ENCODE results near the gene CPTP.

The CPTP gene

DNA sequence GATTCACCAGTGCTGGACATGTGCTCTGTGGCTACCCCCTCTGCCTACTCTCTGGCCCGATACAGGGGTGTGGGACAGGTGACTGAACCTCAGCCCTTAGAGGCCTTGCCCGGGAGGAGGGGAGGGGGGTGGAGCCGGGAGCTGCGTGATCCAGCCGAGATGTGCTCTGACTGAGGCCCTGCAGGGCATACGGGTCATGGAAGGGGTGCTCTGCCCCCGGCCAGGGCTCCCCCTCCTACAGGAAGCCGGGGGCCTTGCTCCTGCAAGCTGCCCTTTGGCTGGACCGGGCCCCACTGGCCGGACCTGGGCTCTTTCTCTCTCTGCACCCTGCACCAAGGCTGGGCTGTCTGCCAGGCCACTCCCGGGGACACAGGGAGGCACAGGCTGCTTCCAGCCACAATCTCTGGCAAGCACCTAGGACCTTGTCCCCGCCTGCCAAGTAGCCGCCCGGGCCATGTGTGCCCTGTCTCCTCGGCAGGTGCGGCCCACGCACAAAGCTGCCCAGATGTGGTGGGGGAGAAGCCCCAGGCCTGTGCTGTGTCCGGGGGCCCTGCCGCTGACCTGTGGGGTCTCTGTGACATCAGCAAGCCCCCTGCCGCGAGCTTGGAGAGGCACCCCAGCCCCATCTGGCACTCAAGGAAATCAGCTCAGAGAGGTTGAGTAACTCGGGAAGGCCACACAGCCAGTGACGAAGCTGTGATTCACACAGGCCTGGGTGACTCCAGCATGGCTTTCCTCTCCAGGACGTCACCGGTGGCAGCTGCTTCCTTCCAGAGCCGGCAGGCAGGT lies 42.9 kb upstream of the CPTP start:
- Histone ChIP-seq H3F3A (ENCODE audit: low read depth) (no peaks in the 10 kb centered on the region), H3K27me3 (ENCODE audit: insufficient read depth, low read length, poor library complexity, severe bottlenecking) (no peaks in the 10 kb centered on the region), H4K20me1 (ENCODE audit: insufficient read depth, low read length, poor library complexity, severe bottlenecking) (no peaks in the 10 kb centered on the region), H3K4me3 (ENCODE audit: low read length, poor library complexity, severe bottlenecking) (no peak overlapping the region), H2AFZ (ENCODE audit: low read length) (no peak overlapping the region), H3K79me2 (ENCODE audit: insufficient read depth, low read length) (no peaks in the 10 kb centered on the region), H3K4me1 (ENCODE audit: insufficient read depth, low read length, poor library complexity, severe bottlenecking) (no peaks in the 10 kb centered on the region), H3K9ac (ENCODE audit: low read depth, low read length, poor library complexity, severe bottlenecking) (no peak overlapping the region), H3K9me3 (ENCODE audit: insufficient read depth, low read depth, low read length) (no peaks in the 10 kb centered on the region), H3K9me2 (replicated peaks; ENCODE audit: low read depth, low read length) (no peaks in the 10 kb centered on the region), H3K4me2 (ENCODE audit: low read depth, low read length, poor library complexity, severe bottlenecking) (no peak overlapping the region), H3K36me3 (ENCODE audit: insufficient read depth, low read length) (no peaks in the 10 kb centered on the region)
- TF ChIP-seq EZH2phosphoT487 (IDR thresholded peaks at IDR 0.05; ENCODE audit: borderline replicate concordance), result no peak

GRCh38 chr1:1282998-1283397 lies 41.6 kb upstream of the CPTP start:
- Histone ChIP-seq H3K9ac (ENCODE audit: low read depth, low read length, poor library complexity, severe bottlenecking) (no peak overlapping the region), H2AFZ (ENCODE audit: low read length) (no peak overlapping the region), H3K9me3 (ENCODE audit: insufficient read depth, low read depth, low read length) (no peaks in the 10 kb centered on the region), H3K4me1 (ENCODE audit: insufficient read depth, low read length, poor library complexity, severe bottlenecking) (no peaks in the 10 kb centered on the region), H3K9me2 (replicated peaks; ENCODE audit: low read depth, low read length) (no peaks in the 10 kb centered on the region), H3F3A (ENCODE audit: low read depth) (no peaks in the 10 kb centered on the region), H3K36me3 (ENCODE audit: insufficient read depth, low read length) (no peaks in the 10 kb centered on the region), H3K4me2 (ENCODE audit: low read depth, low read length, poor library complexity, severe bottlenecking) (no peak overlapping the region), H3K27me3 (ENCODE audit: insufficient read depth, low read length, poor library complexity, severe bottlenecking) (no peaks in the 10 kb centered on the region), H4K20me1 (ENCODE audit: insufficient read depth, low read length, poor library complexity, severe bottlenecking) (no peaks in the 10 kb centered on the region), H3K4me3 (ENCODE audit: low read length, poor library complexity, severe bottlenecking) (no peak overlapping the region), H3K79me2 (ENCODE audit: insufficient read depth, low read length) (no peaks in the 10 kb centered on the region)
- TF ChIP-seq CTCF (conservative IDR thresholded peaks at IDR 0.05; ENCODE audit: low read length) (no peak), EZH2phosphoT487 (IDR thresholded peaks at IDR 0.05; ENCODE audit: borderline replicate concordance) (no peak)

DNA sequence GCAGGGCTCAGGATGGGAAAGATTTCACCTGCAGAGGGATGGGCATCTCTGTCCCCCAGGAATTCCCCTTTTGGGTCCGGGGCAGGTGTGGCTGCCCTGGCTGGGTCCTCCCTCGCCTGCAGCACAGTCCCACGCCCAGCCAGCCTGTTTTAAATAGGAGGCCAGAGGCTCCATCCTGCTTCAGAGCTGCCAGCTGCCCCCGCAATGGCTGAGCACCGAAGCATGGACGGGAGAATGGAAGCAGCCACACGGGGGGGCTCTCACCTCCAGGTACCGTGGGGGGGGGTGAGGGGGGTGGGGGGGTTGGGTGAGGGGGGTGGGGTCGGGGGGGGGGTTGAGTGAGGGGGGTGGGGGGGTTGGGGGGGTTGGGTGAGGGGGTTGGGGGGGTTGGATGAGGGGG lies 40.8 kb upstream of the CPTP start:
- Histone ChIP-seq H3K4me2 (ENCODE audit: low read depth, low read length, poor library complexity, severe bottlenecking) (no peak overlapping the region), H3K9me3 (ENCODE audit: insufficient read depth, low read depth, low read length) (no peaks in the 10 kb centered on the region), H3K4me1 (ENCODE audit: insufficient read depth, low read length, poor library complexity, severe bottlenecking) (no peaks in the 10 kb centered on the region), H3K9ac (ENCODE audit: low read depth, low read length, poor library complexity, severe bottlenecking) (no peak overlapping the region), H3K27me3 (ENCODE audit: insufficient read depth, low read length, poor library complexity, severe bottlenecking) (no peaks in the 10 kb centered on the region), H2AFZ (ENCODE audit: low read length) (no peak overlapping the region), H3F3A (ENCODE audit: low read depth) (no peaks in the 10 kb centered on the region), H3K36me3 (ENCODE audit: insufficient read depth, low read length) (no peaks in the 10 kb centered on the region), H3K9me2 (replicated peaks; ENCODE audit: low read depth, low read length) (no peaks in the 10 kb centered on the region), H4K20me1 (ENCODE audit: insufficient read depth, low read length, poor library complexity, severe bottlenecking) (no peaks in the 10 kb centered on the region), H3K4me3 (ENCODE audit: low read length, poor library complexity, severe bottlenecking) (no peak overlapping the region), H3K79me2 (ENCODE audit: insufficient read depth, low read length) (no peaks in the 10 kb centered on the region)
- TF ChIP-seq CTCF (conservative IDR thresholded peaks at IDR 0.05; ENCODE audit: low read length) (no peak), EZH2phosphoT487 (IDR thresholded peaks at IDR 0.05; ENCODE audit: borderline replicate concordance) (no peak)
